ENCODE results near the gene LRRIQ3. TPM values are rescaled to one million over a fixed set of nuclear protein-coding genes. Genes with fewer than 3 reads are reported as not detected.

The LRRIQ3 gene
- total RNA-seq, 1 donor from 2014 or later: 0.99 TPM

DNA sequence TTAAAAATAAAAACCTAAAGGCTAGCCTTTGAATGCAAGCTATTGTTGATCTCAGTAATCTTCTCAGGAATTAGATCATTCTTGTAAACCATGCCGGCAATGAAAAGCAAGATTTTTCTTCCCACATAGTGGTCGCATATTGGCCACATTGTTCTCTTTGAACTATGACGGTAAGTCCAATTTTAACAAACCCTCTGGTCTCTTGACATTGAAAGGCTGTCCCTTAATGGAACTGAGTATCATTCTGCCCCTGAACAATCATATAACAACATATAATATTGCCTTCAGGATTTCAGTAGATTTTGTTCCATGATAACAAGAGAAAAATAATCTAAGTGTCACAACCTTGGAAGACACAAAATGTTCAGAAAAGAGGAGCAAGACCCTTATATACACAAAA, 38.5 kb upstream of the LRRIQ3 start:
- TF ChIP-seq, protein P1, sequence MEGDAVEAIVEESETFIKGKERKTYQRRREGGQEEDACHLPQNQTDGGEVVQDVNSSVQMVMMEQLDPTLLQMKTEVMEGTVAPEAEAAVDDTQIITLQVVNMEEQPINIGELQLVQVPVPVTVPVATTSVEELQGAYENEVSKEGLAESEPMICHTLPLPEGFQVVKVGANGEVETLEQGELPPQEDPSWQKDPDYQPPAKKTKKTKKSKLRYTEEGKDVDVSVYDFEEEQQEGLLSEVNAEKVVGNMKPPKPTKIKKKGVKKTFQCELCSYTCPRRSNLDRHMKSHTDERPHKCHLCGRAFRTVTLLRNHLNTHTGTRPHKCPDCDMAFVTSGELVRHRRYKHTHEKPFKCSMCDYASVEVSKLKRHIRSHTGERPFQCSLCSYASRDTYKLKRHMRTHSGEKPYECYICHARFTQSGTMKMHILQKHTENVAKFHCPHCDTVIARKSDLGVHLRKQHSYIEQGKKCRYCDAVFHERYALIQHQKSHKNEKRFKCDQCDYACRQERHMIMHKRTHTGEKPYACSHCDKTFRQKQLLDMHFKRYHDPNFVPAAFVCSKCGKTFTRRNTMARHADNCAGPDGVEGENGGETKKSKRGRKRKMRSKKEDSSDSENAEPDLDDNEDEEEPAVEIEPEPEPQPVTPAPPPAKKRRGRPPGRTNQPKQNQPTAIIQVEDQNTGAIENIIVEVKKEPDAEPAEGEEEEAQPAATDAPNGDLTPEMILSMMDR (conservative IDR thresholded peaks at IDR 0.05): no peak
- no peaks in the 10 kb centered on the region for H3K4me1 Mint-ChIP-seq (ENCODE audit: unreplicated experiment)
- H3K9me3 Mint-ChIP-seq: no peaks in the 10 kb centered on the region
- H3K27ac Mint-ChIP-seq: no peak overlapping the region
- H3K36me3 Mint-ChIP-seq: no peaks in the 10 kb centered on the region
- H3K4me3 Mint-ChIP-seq: no peak overlapping the region
- no peaks in the 10 kb centered on the region for H3K27me3 Mint-ChIP-seq
- no peak for DNase-seq (ENCODE audit: extremely low spot score, unreplicated experiment)

- H3K4me3 Mint-ChIP-seq: no peak within 1 kb of the TSS
- H3K27me3 Mint-ChIP-seq: no peaks in the 10 kb centered on the region
- TF ChIP-seq, protein P1 (conservative IDR thresholded peaks at IDR 0.05): no peak
- H3K9me3 Mint-ChIP-seq: no peaks in the 10 kb centered on the region
- H3K27ac Mint-ChIP-seq: no peak within 1 kb of the TSS
- no peaks in the 10 kb centered on the region for H3K36me3 Mint-ChIP-seq
- DNase-seq (ENCODE audit: extremely low spot score, unreplicated experiment): no peak
- no peaks in the 10 kb centered on the region for H3K4me1 Mint-ChIP-seq (ENCODE audit: unreplicated experiment)
Observed at GRCh38 chr1:74235153-74235552, 37.2 kb upstream of the LRRIQ3 start, which contains the start of gene TNNI3K. Gene TNNI3K, plus strand, starts transcription at chr1:74235387. Its CDS starts 65 bp downstream, at chr1:74235452.

DNA sequence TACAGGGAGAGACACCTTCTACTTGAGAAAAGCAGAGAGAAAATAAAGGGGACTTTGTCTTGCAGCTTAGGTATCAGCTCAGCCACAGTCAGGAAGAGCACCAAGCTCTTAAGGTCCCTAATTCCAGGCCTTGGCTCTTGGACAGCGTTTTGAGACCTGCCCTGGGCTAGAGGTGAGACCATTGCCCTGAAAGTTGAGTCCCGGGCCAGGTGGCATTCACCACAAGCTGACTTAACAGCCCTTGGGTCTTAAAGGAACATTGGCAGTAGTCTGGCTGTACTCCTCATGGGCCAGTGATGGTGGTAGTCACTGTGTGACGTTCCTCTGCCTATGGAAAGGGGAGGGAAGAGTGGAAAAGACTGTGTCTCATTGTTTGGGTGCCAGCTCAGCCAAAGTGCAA, 25.5 kb upstream of the LRRIQ3 start:
- Mint-ChIP-seq H3K4me1 (ENCODE audit: unreplicated experiment) (no peaks in the 10 kb centered on the region), H3K27ac (no peak overlapping the region), H3K4me3 (no peak overlapping the region), H3K9me3 (no peaks in the 10 kb centered on the region), H3K27me3 (no peaks in the 10 kb centered on the region), H3K36me3 (no peaks in the 10 kb centered on the region)
- DNase-seq (ENCODE audit: extremely low spot score, unreplicated experiment): no peak
- TF ChIP-seq, protein P1 (conservative IDR thresholded peaks at IDR 0.05): no peak

DNA sequence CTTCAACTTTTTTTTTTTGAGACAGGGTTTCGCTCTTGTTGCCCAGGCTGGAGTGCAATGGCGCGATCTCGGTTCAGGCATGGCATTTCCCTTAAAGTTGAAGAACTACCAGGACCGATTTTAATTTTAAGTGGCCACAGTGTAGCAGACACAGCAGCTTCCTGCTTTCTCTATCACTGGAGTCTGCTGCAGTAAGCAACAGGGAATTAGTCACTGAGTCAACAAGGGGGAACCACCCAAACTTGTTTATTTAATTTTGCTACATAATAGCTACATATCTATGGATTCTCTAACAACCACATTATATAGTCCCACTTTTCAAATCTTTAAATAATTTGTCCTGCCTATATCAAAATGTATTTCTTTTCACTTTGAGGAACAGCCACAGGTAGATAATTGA, 24.7 kb upstream of the LRRIQ3 start:
- Mint-ChIP-seq H3K4me1 (ENCODE audit: unreplicated experiment) (no peaks in the 10 kb centered on the region), H3K9me3 (no peaks in the 10 kb centered on the region), H3K27me3 (no peaks in the 10 kb centered on the region), H3K36me3 (no peaks in the 10 kb centered on the region), H3K4me3 (no peak overlapping the region), H3K27ac (no peak overlapping the region)
- DNase-seq (ENCODE audit: extremely low spot score, unreplicated experiment): no peak
- TF ChIP-seq, protein P1 (conservative IDR thresholded peaks at IDR 0.05): no peak

- Mint-ChIP-seq H3K4me1 (ENCODE audit: unreplicated experiment) (no peaks in the 10 kb centered on the region), H3K36me3 (no peaks in the 10 kb centered on the region), H3K4me3 (no peak overlapping the region), H3K9me3 (no peaks in the 10 kb centered on the region), H3K27me3 (no peaks in the 10 kb centered on the region), H3K27ac (no peak overlapping the region)
- no peak for DNase-seq (ENCODE audit: extremely low spot score, unreplicated experiment)
- TF ChIP-seq, protein P1 (conservative IDR thresholded peaks at IDR 0.05): no peak
Observed at GRCh38 chr1:74215229-74215628, 17.3 kb upstream of the LRRIQ3 start.

DNA sequence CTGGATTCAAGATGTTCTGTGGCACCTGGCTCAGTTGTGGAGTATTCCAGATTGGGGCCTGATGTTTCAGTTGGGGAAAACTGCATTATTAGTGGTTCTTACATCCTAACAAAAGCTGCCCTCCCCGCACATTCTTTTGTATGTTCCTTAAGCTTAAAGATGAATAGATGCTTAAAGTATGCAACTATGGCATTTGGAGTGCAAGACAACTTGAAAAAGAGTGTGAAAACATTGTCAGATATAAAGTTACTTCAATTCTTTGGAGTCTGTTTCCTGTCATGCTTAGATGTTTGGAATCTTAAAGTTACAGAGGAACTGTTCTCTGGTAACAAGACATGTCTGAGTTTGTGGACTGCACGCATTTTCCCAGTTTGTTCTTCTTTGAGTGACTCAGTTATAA, 7.3 kb upstream of the LRRIQ3 start:
- no peak for DNase-seq (ENCODE audit: extremely low spot score, unreplicated experiment)
- no peaks in the 10 kb centered on the region for H3K4me1 Mint-ChIP-seq (ENCODE audit: unreplicated experiment)
- no peak overlapping the region for H3K27ac Mint-ChIP-seq
- H3K27me3 Mint-ChIP-seq: no peaks in the 10 kb centered on the region
- H3K4me3 Mint-ChIP-seq: no peak overlapping the region
- H3K36me3 Mint-ChIP-seq: peaks cover 4% of the 10 kb centered on the region
- TF ChIP-seq, protein P1 (conservative IDR thresholded peaks at IDR 0.05): no peak
- no peaks in the 10 kb centered on the region for H3K9me3 Mint-ChIP-seq

Data from type B pancreatic cell (in vitro differentiated cells).